ENCODE measurements around the gene WDR35. TPM values are rescaled to one million over a fixed set of nuclear protein-coding genes. Genes with fewer than 3 reads are reported as not detected.
A peak's percentile ranks its signal among the peaks of the same experiment; 100 is the strongest.

Gene WDR35
- total and polyA plus RNA-seq, 2 donors from 2014 or later, result 6.0 to 21.2 TPM

GRCh38 chr2:20005067-20005627, 15.2 kb upstream of the WDR35 start:
- Histone ChIP-seq H3K4me3 (ENCODE audit: low read length in 3 of 3) (no peak overlapping the region), H3K27ac (ENCODE audit: low read depth in 2 of 2, low read length in 2 of 2) (no peak overlapping the region), H3K9me3 (ENCODE audit: control insufficient read depth in 2 of 3, insufficient read depth in 1 of 3, low read length in 3 of 3) (no peaks in the 10 kb centered on the region), H3K9ac (ENCODE audit: low read length in 3 of 3) (no peak overlapping the region), H3K27me3 (ENCODE audit: control insufficient read depth, insufficient read depth, low read length) (no peaks in the 10 kb centered on the region), H3K36me3 (ENCODE audit: control insufficient read depth in 2 of 3, insufficient read depth in 3 of 3, low read length in 3 of 3) (no peaks in the 10 kb centered on the region), H3K4me1 (ENCODE audit: control insufficient read depth in 2 of 3, insufficient read depth in 2 of 3, low read depth in 1 of 3, low read length in 3 of 3) (no peaks in the 10 kb centered on the region)
- DNase-seq, result no peak
- intact Hi-C loops (cut with DNase I), result no loop called here
- no peak for TF ChIP-seq CTCF (IDR thresholded peaks at IDR 0.05; ENCODE audit: borderline replicate concordance, extremely low read depth, insufficient read depth)
- FAIRE-seq, result no peak

GRCh38 chr2:20001361-20001863, 11.5 kb upstream of the WDR35 start:
- intact Hi-C loops (cut with DNase I), result no loop called here
- FAIRE-seq, result no peak

GRCh38 chr2:19993731-19994130, 3.8 kb upstream of the WDR35 start:
- no peak overlapping the region for H3K9ac ChIP-seq (ENCODE audit: low read length in 3 of 3)
- no peaks in the 10 kb centered on the region for H3K36me3 ChIP-seq (ENCODE audit: control insufficient read depth in 2 of 3, insufficient read depth in 3 of 3, low read length in 3 of 3)
- H3K4me3 ChIP-seq (ENCODE audit: low read length in 3 of 3), result no peak overlapping the region
- FAIRE-seq, result no peak
- H3K27ac ChIP-seq (ENCODE audit: low read depth in 2 of 2, low read length in 2 of 2), result no peak overlapping the region
- peaks cover 0 to 3% (median 3%) of the 10 kb centered on the region in 3 donors for H3K4me1 ChIP-seq (ENCODE audit: control insufficient read depth in 2 of 3, insufficient read depth in 2 of 3, low read depth in 1 of 3, low read length in 3 of 3)
- no peaks in the 10 kb centered on the region for H3K9me3 ChIP-seq (ENCODE audit: control insufficient read depth in 2 of 3, insufficient read depth in 1 of 3, low read length in 3 of 3)
- H3K27me3 ChIP-seq (ENCODE audit: control insufficient read depth, insufficient read depth, low read length), result no peaks in the 10 kb centered on the region
- intact Hi-C loops (cut with DNase I), result no loop called here
- DNase-seq, result peak in 2 of 5 donors; percentile 67 to 68
- no peak for TF ChIP-seq CTCF (IDR thresholded peaks at IDR 0.05; ENCODE audit: borderline replicate concordance, extremely low read depth, insufficient read depth)

More at GRCh38 chr2:20001361-20001863, 11.5 kb upstream of the WDR35 start:
- no peaks in the 10 kb centered on the region for H3K9me3 ChIP-seq (ENCODE audit: control insufficient read depth in 2 of 3, insufficient read depth in 1 of 3, low read length in 3 of 3)
- no peak for DNase-seq
- H3K36me3 ChIP-seq (ENCODE audit: control insufficient read depth in 2 of 3, insufficient read depth in 3 of 3, low read length in 3 of 3), result no peaks in the 10 kb centered on the region
- no peak for TF ChIP-seq CTCF (IDR thresholded peaks at IDR 0.05; ENCODE audit: borderline replicate concordance, extremely low read depth, insufficient read depth)
- no peak overlapping the region for H3K4me3 ChIP-seq (ENCODE audit: low read length in 3 of 3)
- H3K27ac ChIP-seq (ENCODE audit: low read depth in 2 of 2, low read length in 2 of 2), result no peak overlapping the region
- no peaks in the 10 kb centered on the region for H3K4me1 ChIP-seq (ENCODE audit: control insufficient read depth in 2 of 3, insufficient read depth in 2 of 3, low read depth in 1 of 3, low read length in 3 of 3)
- H3K9ac ChIP-seq (ENCODE audit: low read length in 3 of 3), result no peak overlapping the region
- no peaks in the 10 kb centered on the region for H3K27me3 ChIP-seq (ENCODE audit: control insufficient read depth, insufficient read depth, low read length)

- H3K4me1 ChIP-seq (ENCODE audit: control insufficient read depth in 2 of 3, insufficient read depth in 2 of 3, low read depth in 1 of 3, low read length in 3 of 3), result peaks cover 0 to 8% (median 3%) of the 10 kb centered on the region in 3 donors
- H3K4me3 ChIP-seq (ENCODE audit: low read length in 3 of 3), result no peak overlapping the region
- H3K36me3 ChIP-seq (ENCODE audit: control insufficient read depth in 2 of 3, insufficient read depth in 3 of 3, low read length in 3 of 3), result no peaks in the 10 kb centered on the region
- DNase-seq (no peak), FAIRE-seq (no peak)
- intact Hi-C loops (cut with DNase I), result no loop called here
- H3K9me3 ChIP-seq (ENCODE audit: control insufficient read depth in 2 of 3, insufficient read depth in 1 of 3, low read length in 3 of 3), result no peaks in the 10 kb centered on the region
- no peak overlapping the region for H3K9ac ChIP-seq (ENCODE audit: low read length in 3 of 3)
- H3K27ac ChIP-seq (ENCODE audit: low read depth in 2 of 2, low read length in 2 of 2), result no peak overlapping the region
- no peaks in the 10 kb centered on the region for H3K27me3 ChIP-seq (ENCODE audit: control insufficient read depth, insufficient read depth, low read length)
- no peak for TF ChIP-seq CTCF (IDR thresholded peaks at IDR 0.05; ENCODE audit: borderline replicate concordance, extremely low read depth, insufficient read depth)
Observed at GRCh38 chr2:19991895-19992294, 2.0 kb upstream of the WDR35 start.
